NCI-H2227 treated with DMSO at 0.1 percent for 48 hours (cell line): ENCODE data around the gene RNF151.
"Not testable (repeated sequence)": the region's sequence is repeated elsewhere in the genome, so short reads cannot be mapped to it uniquely, and the experiment has no call there.

ENCODE experiments used
- DNase-seq: peaks from one replicate; lab custom pipeline; 2025; lab: John Stamatoyannopoulos, UW

Gene RNF151

DNA sequence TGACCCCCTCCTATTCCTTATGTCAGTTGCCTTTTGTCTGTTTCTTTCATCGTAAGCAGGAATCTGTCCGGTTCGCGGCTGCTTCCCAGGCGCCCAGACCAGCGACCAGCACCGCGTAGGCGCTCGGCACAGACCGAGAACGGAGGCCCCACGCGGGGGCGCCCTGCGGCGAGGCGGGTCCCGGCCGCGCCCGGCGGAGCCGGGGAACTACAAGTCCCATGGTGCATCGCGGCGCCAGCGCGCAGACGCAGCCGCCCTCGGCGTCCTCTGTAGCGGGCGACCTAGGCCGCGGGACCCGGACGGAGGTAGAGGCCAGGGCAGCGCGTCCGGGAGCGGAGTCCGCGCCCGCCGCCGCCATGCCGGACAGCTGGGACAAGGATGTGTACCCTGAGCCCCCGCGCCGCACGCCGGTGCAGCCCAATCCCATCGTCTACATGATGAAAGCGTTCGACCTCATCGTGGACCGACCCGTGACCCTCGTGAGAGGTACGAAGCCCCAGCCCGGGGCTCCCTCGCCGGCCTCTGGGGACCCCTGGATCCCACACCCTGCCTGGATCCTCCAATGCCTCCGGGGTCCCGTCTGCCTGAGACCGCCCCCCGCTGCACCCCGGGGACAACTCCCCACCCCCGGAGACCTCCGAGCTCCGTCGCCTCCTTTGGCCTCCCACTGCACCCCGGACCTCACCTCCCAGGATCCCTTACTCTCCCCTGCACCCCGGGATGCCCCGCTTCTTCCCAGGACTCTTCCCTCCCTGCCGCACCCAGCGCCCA lies 7.2 kb upstream of the RNF151 start, which contains the start of gene NDUFB10:
Gene NDUFB10, plus strand, starts transcription at position 270 of the 771 bp plus-strand sequence. Its CDS starts 87 bp downstream, at position 357.
- peak; percentile 65 for DNase-seq

DNA sequence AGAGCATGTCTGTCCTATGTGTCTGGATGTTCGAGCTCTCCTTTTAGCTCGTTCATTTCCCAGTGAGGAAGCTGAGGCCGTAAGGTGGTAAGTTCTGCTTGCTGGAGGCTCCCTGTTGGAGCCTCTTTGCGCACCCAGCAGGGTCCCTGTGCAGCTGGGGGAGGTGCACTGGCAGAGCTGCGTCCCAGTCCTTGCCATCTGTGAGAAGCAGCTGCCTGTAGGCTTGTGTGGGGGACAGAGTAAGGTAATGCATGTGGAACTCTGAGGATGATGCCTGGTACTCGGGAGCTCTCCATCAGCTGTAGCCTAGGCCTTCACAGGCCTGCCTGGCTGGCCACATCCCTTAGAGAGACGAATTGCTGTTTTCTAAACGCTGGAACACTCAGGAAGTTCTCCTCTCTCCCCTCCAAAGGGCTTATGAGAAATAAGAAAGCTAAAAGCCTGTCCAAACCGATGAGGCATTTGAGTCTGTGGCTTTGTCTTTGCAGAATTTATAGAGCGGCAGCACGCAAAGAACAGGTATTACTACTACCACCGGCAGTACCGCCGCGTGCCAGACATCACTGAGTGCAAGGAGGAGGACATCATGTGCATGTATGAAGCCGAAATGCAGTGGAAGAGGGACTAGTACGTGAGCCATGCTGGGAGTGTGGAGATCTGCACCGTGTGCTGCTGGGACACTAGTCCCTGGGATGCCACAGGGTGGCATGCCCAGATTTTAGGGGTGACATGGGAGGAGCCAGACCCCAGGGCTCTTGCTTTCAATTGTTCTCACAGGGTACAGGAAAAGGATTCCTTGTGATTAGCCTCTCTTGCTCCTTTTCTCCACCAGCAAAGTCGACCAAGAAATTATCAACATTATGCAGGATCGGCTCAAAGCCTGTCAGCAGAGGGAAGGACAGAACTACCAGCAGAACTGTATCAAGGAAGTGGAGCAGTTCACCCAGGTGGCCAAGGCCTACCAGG lies 5.7 kb upstream of the RNF151 start:
- no peak for DNase-seq

DNA sequence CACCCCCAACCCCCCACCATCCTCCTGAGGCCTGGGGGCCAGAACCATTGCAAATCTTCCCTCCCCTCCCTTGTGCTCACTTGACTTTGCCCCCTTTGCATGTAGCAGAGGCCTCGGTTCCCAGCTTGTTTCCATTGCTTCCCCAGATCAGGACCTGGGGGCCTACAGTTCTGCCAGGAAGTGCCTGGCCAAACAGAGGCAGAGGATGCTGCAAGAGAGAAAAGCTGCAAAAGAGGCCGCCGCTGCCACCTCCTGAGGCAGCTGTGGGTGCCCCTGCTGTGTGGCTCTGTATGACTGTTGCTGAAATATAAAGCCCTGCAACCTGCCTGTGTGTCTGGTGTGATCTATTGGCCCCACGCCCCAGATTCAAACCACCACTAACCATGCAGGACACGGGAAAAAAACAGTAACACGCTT lies 5.0 kb upstream of the RNF151 start:
- DNase-seq, result no peak

DNA sequence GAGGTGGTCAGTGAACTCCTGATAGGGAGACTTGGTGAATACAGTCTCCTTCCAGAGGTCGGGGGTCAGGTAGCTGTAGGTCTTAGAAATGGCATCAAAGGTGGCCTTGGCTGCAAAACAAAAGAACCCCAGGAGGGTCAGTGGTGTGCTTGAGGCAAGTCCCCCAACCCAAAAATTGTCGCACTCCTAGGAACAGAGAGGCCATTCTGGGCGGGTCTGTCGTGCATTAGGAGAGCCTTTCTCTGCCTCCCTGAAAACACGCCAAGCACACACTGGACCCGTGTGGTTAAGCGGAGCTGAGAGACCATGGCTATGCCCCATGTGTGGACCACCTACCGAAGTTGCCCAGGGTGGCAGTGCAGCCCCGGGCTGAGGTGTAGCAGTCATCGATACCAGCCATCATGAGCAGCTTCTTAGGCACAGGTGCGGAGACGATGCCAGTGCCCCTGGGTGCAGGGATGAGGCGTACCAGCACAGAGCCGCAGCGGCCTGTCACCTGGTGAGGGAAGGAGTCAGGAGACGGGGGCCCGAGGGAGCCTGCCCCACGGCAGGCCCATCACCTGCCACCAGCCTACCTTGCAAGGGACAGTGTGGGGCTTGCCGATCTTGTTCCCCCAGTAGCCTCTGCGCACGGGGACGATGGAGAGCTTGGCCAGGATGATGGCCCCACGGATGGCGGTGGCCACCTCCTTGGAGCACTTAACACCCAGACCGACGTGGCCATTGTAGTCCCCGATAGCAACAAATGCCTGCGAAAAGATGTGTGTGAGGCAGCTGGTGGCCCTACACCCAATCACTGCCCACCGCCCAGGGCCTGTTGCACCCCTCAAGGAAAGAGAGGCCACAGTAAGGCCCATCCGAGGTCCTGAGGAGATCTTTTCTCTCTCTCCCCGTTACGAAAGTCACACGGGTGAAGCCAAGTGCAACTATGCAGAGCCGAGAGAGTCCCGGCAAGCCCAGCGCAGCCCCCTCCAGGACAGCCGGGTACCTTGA lies 4.2 kb upstream of the RNF151 start:
- not testable (repeated sequence) for DNase-seq

DNA sequence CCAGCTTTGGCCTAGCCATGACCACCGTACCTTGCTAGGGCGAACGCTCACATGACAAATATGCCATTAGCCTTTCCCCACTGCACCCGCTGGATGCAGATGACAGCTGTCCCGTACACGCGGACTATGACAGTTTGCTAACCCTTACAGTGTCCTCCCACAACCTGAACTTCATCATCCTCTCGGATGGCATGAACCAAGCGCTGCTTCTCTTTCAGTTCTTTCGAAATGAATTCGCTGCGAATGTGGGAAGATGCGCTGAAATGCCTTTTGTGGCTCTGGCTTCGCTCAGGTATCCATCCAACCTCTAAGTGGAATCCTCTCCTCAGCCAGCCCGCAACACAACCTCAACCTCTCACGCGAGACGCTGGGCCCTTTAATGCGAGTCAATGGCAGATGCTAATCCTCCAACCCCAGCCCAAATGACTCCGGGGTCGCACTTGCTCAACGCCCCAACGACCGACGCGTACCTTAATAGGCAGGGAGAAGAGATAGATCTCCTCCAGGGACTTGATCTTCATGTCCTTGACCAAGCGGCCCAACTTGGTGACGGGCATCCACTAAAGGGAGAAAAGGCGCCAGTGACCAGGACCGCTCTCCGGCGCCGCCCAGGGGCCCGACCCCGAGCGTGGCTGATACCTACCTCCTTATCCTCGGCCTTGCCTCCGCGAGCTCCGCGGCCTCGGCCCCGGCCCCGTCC lies 2.7 kb upstream of the RNF151 start:
- DNase-seq, result no peak

DNA sequence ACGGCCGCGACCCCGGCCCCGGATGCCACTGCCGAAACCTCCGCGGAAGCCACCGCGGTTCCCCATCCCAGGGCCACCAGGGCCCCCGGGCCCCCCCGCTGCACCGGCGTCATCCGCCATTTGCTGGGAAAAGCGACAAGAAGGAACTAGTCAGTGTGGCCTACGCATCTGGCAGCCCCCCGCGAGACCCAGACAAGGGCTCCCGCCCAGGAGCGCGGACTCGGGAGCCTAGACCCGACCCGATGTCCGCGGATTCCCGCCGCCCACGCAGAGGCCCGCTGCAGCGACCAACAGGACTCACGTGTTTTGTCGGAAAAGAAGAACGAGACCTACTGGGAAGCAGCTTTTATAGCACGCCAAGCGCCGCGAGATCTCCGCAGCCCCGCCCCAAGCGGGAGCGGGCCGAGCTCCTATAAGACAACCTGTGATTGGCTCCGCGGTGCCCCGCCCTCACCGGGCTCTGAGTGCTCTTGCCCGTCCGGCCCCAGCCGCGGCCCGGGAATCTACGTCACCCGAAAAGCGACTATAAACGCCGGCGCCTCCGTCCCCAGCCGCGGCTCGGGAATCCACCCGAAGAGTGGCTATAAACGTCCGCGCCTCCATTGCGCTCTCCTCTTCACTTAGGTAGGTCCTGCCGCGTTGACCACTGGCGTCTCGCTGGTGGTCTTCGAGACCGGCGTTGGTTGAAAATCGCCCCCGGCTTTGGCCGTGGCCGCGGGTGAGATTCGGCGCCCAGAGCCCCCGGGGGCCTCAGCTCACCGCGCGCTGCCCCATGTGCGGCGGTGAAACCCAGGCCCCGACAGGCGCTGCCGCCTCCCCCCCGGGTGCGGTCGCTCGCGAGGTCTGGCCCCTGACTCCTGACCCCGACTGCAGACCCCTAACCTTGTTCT lies 1.9 kb upstream of the RNF151 start, which contains the start of gene RPS2:
Gene RPS2, minus strand, starts transcription at position 321 of the 890 bp plus-strand sequence. Its CDS starts 201 bp downstream, at position 120.
- DNase-seq, result peak; percentile 99

DNA sequence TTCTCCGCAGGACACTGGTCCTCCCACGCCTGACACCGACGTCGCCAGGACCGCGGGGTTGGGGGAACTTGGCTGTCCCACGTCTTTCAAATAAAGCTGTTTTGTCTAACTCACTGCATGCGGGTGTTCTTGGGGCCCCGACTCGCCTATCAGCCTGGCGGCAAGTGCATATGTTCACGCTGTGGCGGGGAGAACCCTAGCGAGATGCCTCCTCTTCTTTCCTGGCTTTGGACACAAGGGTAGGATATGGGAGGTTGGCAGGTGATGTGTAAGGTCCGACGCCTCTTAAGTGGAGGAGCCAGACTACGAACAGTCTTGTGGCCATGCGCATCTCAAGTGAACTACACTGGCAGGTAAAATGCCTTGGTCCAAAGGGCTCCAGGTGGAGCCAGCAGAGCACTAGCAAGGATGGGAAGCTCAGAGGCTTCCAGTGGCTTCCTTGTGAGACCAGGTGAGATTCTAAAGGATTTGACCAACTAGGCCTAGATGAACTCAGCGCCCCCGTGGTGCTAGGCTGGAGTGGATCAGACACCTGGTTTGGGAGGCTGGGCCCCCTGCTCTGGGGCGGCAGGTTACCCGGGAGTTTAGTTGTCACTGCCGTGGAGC lies 1.2 kb upstream of the RNF151 start:
- no peak for DNase-seq

DNA sequence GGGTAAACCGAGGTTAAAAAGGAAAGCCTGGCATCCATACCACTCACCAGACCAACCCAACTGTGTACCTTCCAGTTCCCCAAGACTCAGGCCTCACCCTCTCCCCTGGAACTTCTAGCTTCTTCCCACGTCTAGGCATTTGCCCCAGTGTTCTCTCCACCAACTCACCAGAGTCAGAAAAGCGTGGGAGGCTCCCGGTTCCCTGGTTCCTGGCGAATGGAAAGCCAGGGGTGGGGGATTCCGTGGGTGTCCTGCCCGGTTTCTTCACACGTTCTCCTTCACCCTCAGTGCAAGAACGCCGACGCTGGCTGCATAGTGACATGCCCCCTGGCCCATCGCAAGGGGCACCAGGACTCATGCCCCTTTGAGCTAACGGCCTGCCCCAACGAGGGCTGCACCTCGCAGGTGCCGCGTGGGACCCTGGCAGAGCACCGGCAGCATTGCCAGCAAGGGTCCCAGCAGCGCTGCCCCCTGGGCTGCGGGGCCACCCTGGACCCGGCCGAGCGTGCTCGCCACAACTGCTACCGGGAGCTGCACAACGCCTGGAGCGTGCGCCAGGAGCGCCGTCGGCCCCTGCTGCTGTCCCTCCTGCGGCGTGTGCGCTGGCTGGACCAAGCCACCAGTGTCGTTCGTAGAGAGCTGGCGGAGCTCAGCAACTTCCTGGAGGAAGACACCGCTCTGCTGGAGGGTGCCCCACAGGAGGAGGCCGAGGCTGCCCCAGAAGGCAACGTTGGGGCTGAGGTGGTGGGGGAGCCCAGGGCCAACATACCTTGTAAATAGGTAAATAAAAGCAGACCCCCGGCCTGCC lies 1.7 kb downstream of the RNF151 start:
- no peak for DNase-seq

DNA sequence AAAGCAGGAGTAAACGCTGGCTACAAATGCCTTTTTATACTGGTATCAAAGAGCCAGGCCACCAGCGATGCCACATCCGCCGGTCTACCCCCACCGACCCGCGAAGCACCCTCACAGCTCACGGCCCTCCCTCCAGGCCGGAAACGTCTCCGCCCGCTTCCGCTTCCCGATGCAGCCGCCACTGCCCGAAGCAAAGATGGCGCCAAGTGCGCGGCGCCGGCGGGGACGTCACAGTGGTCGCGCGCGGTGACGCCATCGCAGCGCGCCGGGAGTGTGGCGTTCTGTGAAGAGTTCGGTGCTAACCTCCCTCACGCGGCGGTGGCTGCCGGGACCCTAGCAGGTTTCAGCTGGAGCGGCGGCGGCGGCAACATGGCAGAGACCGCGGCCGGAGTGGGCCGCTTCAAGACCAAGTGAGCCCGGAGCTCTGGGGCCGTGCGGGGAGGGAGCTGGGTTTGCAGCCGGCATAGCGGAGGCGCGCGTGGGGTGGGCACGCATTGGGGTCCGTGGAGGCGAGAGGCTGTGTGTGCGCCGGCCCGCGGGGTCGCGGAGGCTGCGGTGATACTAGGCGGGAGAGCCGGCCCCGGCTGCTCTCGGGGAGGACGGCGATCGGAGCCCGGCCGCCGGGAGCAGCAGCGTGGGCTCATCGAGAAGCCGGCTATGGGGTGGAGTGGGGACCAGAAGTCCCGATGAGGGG lies 5.3 kb downstream of the RNF151 start, which contains the start of gene TBL3:
Gene TBL3, plus strand, starts transcription at position 258 of the 694 bp plus-strand sequence. Its CDS starts 112 bp downstream, at position 370.
- peak; percentile 90 for DNase-seq

DNA sequence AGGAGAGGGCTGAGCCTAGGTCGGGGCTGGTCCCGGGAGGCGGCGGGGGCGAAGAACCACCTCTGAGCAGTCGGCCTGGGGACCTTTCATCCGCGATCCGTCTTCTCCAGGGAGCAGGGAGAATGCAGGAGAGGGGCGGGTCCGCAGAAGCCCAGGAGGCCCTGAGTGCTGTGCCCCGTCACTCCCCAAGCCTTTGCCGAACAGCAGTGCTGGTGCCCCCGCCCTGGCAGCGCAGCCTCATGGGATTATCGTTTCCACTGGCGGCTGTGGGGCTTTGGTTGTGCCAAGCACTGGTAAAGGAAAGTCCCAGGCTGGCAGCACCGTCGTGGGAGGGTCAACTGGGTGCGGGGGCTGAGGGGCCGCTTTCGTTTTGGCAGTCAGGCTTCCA lies 5.8 kb downstream of the RNF151 start:
- no peak for DNase-seq

DNA sequence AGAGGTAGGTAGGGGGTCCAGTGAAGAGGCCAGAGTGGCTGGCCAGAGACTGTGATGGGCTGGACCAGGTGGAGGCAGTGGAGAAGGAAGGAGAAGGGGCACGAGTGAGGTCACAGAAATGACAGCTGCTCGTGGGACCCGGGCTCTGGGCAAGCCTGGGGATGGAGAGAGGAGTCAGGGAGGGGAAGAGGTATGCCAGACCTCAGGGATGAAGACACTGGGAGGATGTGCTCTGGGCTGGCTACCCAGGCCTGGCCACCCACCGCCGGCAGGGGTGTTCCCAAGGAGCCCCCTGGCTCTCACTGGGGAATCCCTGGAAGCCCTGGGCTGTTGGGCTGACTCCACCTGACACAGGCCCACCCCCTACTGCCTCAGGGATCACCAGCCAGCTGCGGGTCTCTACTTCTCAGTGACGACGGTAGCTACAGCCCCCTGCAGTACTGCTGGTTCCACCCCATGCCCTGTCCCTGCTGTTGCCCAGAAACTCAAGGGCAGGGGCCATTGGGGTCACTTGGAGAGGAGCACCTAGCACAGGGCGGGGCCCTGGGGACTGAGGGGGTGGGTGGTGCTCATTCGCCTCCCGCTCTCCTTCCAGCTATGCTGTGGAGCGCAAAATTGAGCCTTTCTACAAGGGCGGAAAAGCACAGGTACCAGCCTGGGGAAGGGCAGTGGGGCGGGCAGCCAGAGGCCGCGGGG lies 7.0 kb downstream of the RNF151 start:
- DNase-seq, result no peak

DNA sequence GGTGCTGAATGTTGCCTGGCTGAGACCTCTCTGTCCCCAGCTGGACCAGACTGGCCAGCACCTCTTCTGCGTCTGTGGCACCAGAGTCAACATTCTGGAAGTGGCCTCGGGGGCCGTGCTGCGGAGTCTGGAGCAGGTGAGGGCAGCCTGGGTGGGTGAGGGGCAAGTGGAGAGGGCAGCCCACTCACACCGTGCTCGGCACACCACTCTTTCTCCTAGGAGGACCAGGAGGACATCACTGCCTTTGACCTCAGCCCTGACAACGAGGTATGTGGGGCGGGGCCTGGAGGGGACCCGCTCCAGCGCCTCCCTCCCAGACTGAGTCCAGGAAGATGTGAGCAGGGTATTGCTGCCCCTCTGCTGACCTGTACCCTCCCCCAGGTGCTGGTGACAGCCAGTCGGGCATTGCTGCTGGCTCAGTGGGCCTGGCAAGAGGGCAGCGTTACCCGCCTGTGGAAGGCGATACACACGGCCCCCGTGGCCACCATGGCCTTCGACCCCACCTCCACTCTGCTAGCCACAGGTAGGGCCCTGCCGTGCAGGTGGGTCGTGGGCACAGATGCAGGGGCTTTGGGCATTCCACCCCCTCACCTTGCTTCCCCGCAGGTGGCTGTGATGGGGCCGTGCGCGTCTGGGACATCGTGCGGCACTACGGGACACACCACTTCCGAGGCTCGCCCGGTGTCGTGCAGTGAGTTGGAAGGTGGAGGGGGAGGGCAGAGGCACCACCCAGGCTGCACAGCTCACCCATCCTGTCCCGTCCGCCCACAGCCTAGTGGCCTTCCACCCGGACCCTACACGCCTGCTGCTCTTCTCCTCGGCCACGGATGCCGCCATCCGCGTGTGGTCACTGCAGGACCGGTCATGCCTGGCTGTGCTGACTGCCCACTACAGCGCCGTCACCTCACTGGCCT lies 7.8 kb downstream of the RNF151 start:
- no peak for DNase-seq

DNA sequence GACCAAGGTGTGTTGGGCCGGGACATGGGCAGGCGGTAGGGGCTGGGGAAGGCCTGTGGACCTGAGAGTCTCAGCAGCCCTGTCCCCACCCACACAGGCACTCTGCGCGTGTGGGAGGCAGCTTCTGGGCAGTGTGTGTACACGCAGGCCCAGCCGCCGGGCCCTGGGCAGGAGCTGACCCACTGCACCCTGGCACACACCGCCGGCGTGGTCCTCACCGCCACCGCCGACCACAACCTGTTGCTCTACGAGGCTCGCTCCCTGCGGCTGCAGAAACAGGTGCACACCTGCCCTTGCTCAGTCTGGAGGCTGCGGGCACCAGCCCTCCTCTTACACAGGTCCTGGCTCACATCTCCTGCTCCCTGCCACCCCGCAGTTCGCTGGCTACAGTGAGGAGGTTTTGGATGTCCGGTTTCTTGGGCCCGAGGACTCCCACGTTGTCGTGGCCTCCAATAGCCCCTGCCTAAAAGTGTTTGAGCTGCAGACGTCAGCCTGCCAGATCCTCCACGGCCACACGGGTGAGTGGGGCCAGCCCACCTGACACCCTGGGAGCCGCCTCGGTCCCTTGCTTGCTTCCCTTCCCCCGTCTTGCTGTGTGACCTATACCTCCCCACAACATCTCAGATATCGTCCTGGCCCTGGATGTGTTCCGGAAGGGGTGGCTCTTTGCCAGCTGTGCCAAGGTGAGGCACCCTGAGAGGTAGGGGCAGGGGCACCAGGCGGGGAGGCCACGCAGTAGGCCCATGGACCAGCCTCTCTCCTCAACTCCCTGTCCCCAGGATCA lies 9.0 kb downstream of the RNF151 start:
- DNase-seq, result no peak

DNA sequence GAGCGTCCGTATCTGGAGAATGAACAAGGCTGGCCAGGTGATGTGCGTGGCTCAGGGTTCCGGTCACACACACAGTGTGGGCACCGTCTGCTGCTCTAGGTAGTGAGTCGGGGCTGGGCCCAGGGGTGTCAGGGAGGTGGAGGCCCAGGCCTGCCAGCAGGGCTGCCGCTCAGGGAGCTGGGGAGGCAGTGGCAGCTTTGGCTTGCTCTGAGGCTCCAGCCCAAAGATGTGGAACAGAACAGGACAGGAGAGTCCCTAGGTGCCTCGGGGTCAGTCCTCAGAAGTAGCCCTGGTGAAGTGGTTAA lies 9.5 kb downstream of the RNF151 start:
- no peak for DNase-seq
